H9 (cell line): Measurements from ENCODE around the gene UBE2N. TPM values are rescaled to one million over a fixed set of nuclear protein-coding genes. Genes with fewer than 3 reads are reported as not detected.
A peak's percentile ranks its signal among the peaks of the same experiment; 100 is the strongest.
"Not testable (repeated sequence)": the region's sequence is repeated elsewhere in the genome, so short reads cannot be mapped to it uniquely, and the experiment has no call there.

ENCODE experiments used
- DNase-seq: peaks from one replicate; pipeline ENCODE4 v3.0.0-alpha.2; 2017
- H2AFZ ChIP-seq: one replicate; pipeline ENCODE4 v1.6.1; 2013; ENCODE audit warnings: mild to moderate bottlenecking, low read length, control low read depth, moderate library complexity
- H2AK5ac ChIP-seq: 2 replicates; pipeline ENCODE4 v1.6.1; 2013; ENCODE audit warnings: low read length, control low read depth, mixed read lengths; ENCODE audit not compliant: insufficient read length
- H2BK120ac ChIP-seq: one replicate; pipeline ENCODE4 v1.6.1; 2013; ENCODE audit warnings: low read depth, mild to moderate bottlenecking, low read length, control low read depth, inconsistent platforms; ENCODE audit not compliant: poor library complexity, severe bottlenecking
- H2BK12ac ChIP-seq: 2 replicates; pipeline ENCODE4 v1.6.1; 2013; ENCODE audit warnings: low read length, control low read depth, mixed read lengths, low read depth; ENCODE audit not compliant: insufficient read length
- H2BK15ac ChIP-seq: 2 replicates; pipeline ENCODE4 v1.6.1; 2013; ENCODE audit warnings: low read depth, low read length, control low read depth
- H2BK20ac ChIP-seq: one replicate; pipeline ENCODE4 v1.6.1; 2013; ENCODE audit warnings: low read depth, mild to moderate bottlenecking, low read length, control low read depth, inconsistent platforms; ENCODE audit not compliant: poor library complexity, severe bottlenecking
- H2BK5ac ChIP-seq: 2 replicates; pipeline ENCODE4 v1.6.1; 2013; ENCODE audit warnings: low read length, control low read depth, mixed read lengths; ENCODE audit not compliant: insufficient read length
- H3K14ac ChIP-seq: 2 replicates; pipeline ENCODE4 v1.6.1; 2013; ENCODE audit warnings: low read length, control low read depth; ENCODE audit not compliant: insufficient read depth
- H3K18ac ChIP-seq: 2 replicates; pipeline ENCODE4 v1.6.1; 2013; ENCODE audit warnings: low read depth, mild to moderate bottlenecking, mixed read lengths, low read length, control low read depth; ENCODE audit not compliant: insufficient read length
- H3K23ac ChIP-seq: 2 replicates; pipeline ENCODE4 v1.6.1; 2013; ENCODE audit warnings: low read length, control low read depth, mixed read lengths, low read depth; ENCODE audit not compliant: insufficient read length
- H3K23me2 ChIP-seq: 2 replicates; pipeline ENCODE4 v1.6.1; 2013; ENCODE audit warnings: low read depth, mild to moderate bottlenecking, mixed read lengths, low read length, control low read depth; ENCODE audit not compliant: insufficient read length, poor library complexity, severe bottlenecking
- H3K27ac ChIP-seq: 2 replicates; pipeline ENCODE4 v1.5.1; 2013; ENCODE audit warnings: low read length, control low read depth, mixed read lengths, low read depth; ENCODE audit not compliant: insufficient read length
- H3K27me3 ChIP-seq: 2 replicates; pipeline ENCODE4 v1.6.1; 2013; ENCODE audit warnings: low read length, control low read depth, inconsistent platforms; ENCODE audit not compliant: insufficient read depth
- H3K4ac ChIP-seq: 2 replicates; pipeline ENCODE4 v1.6.1; 2013; ENCODE audit warnings: low read depth, mild to moderate bottlenecking, control low read depth, inconsistent platforms, low read length, moderate library complexity
- H3K4me1 ChIP-seq: 2 replicates; pipeline ENCODE4 v1.6.1; 2013; ENCODE audit warnings: low read length, control low read depth, inconsistent platforms; ENCODE audit not compliant: insufficient read depth
- H3K4me2 ChIP-seq: 2 replicates; pipeline ENCODE4 v1.6.1; 2013; ENCODE audit warnings: low read length, control low read depth, mixed read lengths; ENCODE audit not compliant: insufficient read length, insufficient read depth
- H3K56ac ChIP-seq: 2 replicates; pipeline ENCODE4 v1.6.1; 2013; ENCODE audit warnings: low read depth, mild to moderate bottlenecking, mixed read lengths, low read length, control low read depth; ENCODE audit not compliant: insufficient read length
- H3K79me1 ChIP-seq: 2 replicates; pipeline ENCODE4 v1.6.1; 2013; ENCODE audit warnings: low read depth, mild to moderate bottlenecking, moderate library complexity, low read length, control low read depth, inconsistent platforms; ENCODE audit not compliant: insufficient read depth, poor library complexity, severe bottlenecking
- H3K79me2 ChIP-seq: 2 replicates; pipeline ENCODE4 v1.6.1; 2013; ENCODE audit warnings: low read length, control low read depth, inconsistent platforms; ENCODE audit not compliant: insufficient read depth
- H3K9ac ChIP-seq: 2 replicates; pipeline ENCODE4 v1.6.1; 2013; ENCODE audit warnings: low read length, control low read depth, mixed read lengths; ENCODE audit not compliant: insufficient read length; ENCODE audit errors: extremely low read depth
- H3K9me3 ChIP-seq: one replicate; pipeline ENCODE4 v1.6.1; 2013; ENCODE audit warnings: low read depth, low read length, inconsistent platforms; ENCODE audit not compliant: control insufficient read depth
- H3T11ph ChIP-seq: one replicate; pipeline ENCODE4 v1.6.1; 2013; ENCODE audit warnings: mild to moderate bottlenecking, low read length, control low read depth, inconsistent platforms
- H4K20me1 ChIP-seq: one replicate; pipeline ENCODE4 v1.6.1; 2013; ENCODE audit not compliant: control insufficient read depth, insufficient read length, insufficient read depth
- H4K5ac ChIP-seq: 2 replicates; pipeline ENCODE4 v1.6.1; 2013; ENCODE audit warnings: low read depth, mild to moderate bottlenecking, mixed read lengths, low read length, control low read depth; ENCODE audit not compliant: insufficient read length
- H4K8ac ChIP-seq: replicated peaks from 2 replicates; pipeline ENCODE4 v1.6.1; 2013; ENCODE audit warnings: low read length, control low read depth, mixed read lengths, low read depth; ENCODE audit not compliant: insufficient read length
- H4K91ac ChIP-seq: 2 replicates; pipeline ENCODE4 v1.6.1; 2013; ENCODE audit warnings: low read depth, mild to moderate bottlenecking, moderate library complexity, mixed read lengths, low read length, control low read depth; ENCODE audit not compliant: insufficient read length
- H3K27ac Mint-ChIP-seq, 3 experiments: 2 replicates in 2 of 3; 3 replicates in 1 of 3; pipeline ENCODE4 v1.8.0; 2020 to 2021; ENCODE audit warnings: mixed read lengths in 3 of 3, mild to moderate bottlenecking in 1 of 3, moderate library complexity in 1 of 3
- H3K27me3 Mint-ChIP-seq: 2 replicates; pipeline ENCODE4 v1.8.0; 2021; ENCODE audit warnings: low read depth, mild to moderate bottlenecking, moderate library complexity, mixed read lengths
- H3K36me3 Mint-ChIP-seq, 3 experiments: 2 replicates in 2 of 3; 3 replicates in 1 of 3; pipeline ENCODE4 v1.8.0; 2020 to 2021; ENCODE audit warnings: low read depth in 3 of 3, mixed read lengths in 3 of 3; ENCODE audit not compliant: insufficient read depth in 1 of 3
- H3K4me1 Mint-ChIP-seq, 2 experiments: 2 replicates each; pipeline ENCODE4 v1.8.0; 2020; ENCODE audit warnings: mixed read lengths in 2 of 2
- H3K4me3 Mint-ChIP-seq, 2 experiments: 2 replicates in 1 of 2; 3 replicates in 1 of 2; pipeline ENCODE4 v1.8.0; 2020 to 2021; ENCODE audit warnings: mild to moderate bottlenecking in 2 of 2, mixed read lengths in 2 of 2, moderate library complexity in 1 of 2
- H3K9me3 Mint-ChIP-seq, 2 experiments: 2 replicates in 1 of 2; 3 replicates in 1 of 2; pipeline ENCODE4 v1.8.0; 2020; ENCODE audit warnings: mild to moderate bottlenecking in 2 of 2, mixed read lengths in 2 of 2, moderate library complexity in 1 of 2
- CTCF ChIP-seq: fragments of 200-600 bp; sonication (generic); conservative IDR thresholded peaks from 3 replicates; pipeline ENCODE4 v1.8.0; 2021; ENCODE audit warnings: antibody characterized with exemption, mild to moderate bottlenecking
- WGBS: extraction: QIAGEN DNeasy Blood & Tissue Kit; methylation state at CpG from one replicate; pipeline ENCODE4 v1.1.7; 2013; ENCODE audit warnings: missing lambda C conversion rate, low lambda C conversion rate, mixed read lengths; ENCODE audit not compliant: insufficient read length; ENCODE audit errors: extremely low coverage; 5-methylcytosine and 5-hydroxymethylcytosine counted together
- total RNA-seq: library from RNA; stranded (reverse); gene quantifications from 2 replicates; pipeline ENCODE4 v1.2.1, GENCODE V29; 2021

Gene UBE2N
- total RNA-seq, 1 experiment from 2014 or later = 192 TPM

GRCh38 chr12:93402333-93403311 is 39.1 kb downstream of the UBE2N start:
- no peaks in the 10 kb centered on the region for H3K4me1 ChIP-seq
- H3K27me3 ChIP-seq = no peaks in the 10 kb centered on the region
- H3K4ac ChIP-seq = no peak overlapping the region
- H2AK5ac ChIP-seq = no peak overlapping the region
- H3K18ac ChIP-seq = no peak overlapping the region
- no peak overlapping the region for H3K23ac ChIP-seq
- H4K8ac ChIP-seq = no peak overlapping the region
- H2BK120ac ChIP-seq = no peak overlapping the region
- no peak overlapping the region for H3K56ac ChIP-seq
- H3K9ac ChIP-seq = no peak overlapping the region
- H4K5ac ChIP-seq = no peak overlapping the region
- WGBS = no CpG with 5 or more reads among the region's 11 CpGs
- no peaks in the 10 kb centered on the region for H3K9me3 Mint-ChIP-seq
- no peaks in the 10 kb centered on the region for H3K79me2 ChIP-seq
- no peaks in the 10 kb centered on the region for H3K27me3 Mint-ChIP-seq
- H2BK5ac ChIP-seq = no peak overlapping the region
- H3T11ph ChIP-seq = no peak overlapping the region
- no peak overlapping the region for H3K4me2 ChIP-seq
- no peak for TF ChIP-seq CTCF
- H3K9me3 ChIP-seq = no peaks in the 10 kb centered on the region
- H3K27ac Mint-ChIP-seq = peak overlapping the region in 1 of 3 experiments; percentile 54; a peak in 1 of 7 replicates
- DNase-seq = no peak
- peaks cover 10 to 23% (median 18%) of the 10 kb centered on the region in 3 experiments; a peak in 6 of 7 replicates for H3K36me3 Mint-ChIP-seq
- H3K4me3 Mint-ChIP-seq = no peak overlapping the region; a peak in 1 of 5 replicates
- no peaks in the 10 kb centered on the region for H3K23me2 ChIP-seq
- H3K14ac ChIP-seq = no peak overlapping the region
- no peak overlapping the region for H2BK20ac ChIP-seq
- H4K91ac ChIP-seq = no peak overlapping the region
- H2AFZ ChIP-seq = no peak overlapping the region
- no peak overlapping the region for H2BK12ac ChIP-seq
- H2BK15ac ChIP-seq = no peak overlapping the region
- peaks cover 7% of the 10 kb centered on the region in 2 experiments; a peak in 3 of 4 replicates for H3K4me1 Mint-ChIP-seq
- no peak overlapping the region for H3K27ac ChIP-seq
- no peaks in the 10 kb centered on the region for H3K79me1 ChIP-seq
- no peaks in the 10 kb centered on the region for H4K20me1 ChIP-seq

- H3K79me2 ChIP-seq = not testable (repeated sequence)
- H3K36me3 Mint-ChIP-seq = peaks cover 18 to 31% (median 29%) of the 10 kb centered on the region in 3 experiments; a peak in 6 of 7 replicates
Measured at GRCh38 chr12:93399183-93399863, 42.4 kb downstream of the UBE2N start.

More at GRCh38 chr12:93399183-93399863, 42.4 kb downstream of the UBE2N start:
- H3K23ac ChIP-seq, H3K23me2 ChIP-seq, H2BK12ac ChIP-seq, H3K4me1 ChIP-seq, H4K91ac ChIP-seq, H3K9me3 Mint-ChIP-seq, H2BK20ac ChIP-seq, H4K8ac ChIP-seq, DNase-seq, H3K4me3 Mint-ChIP-seq, H3K4ac ChIP-seq, H3K4me2 ChIP-seq, H3K27ac ChIP-seq, H3K27me3 Mint-ChIP-seq, H3K79me1 ChIP-seq, H4K5ac ChIP-seq, H3K4me1 Mint-ChIP-seq, H4K20me1 ChIP-seq, H3K9me3 ChIP-seq, H3K27ac Mint-ChIP-seq, H2BK15ac ChIP-seq, H2BK5ac ChIP-seq, H3K27me3 ChIP-seq, H3K56ac ChIP-seq, H2AFZ ChIP-seq, H3T11ph ChIP-seq, H2AK5ac ChIP-seq, H3K9ac ChIP-seq, H2BK120ac ChIP-seq, H3K18ac ChIP-seq, H3K14ac ChIP-seq: not testable (repeated sequence)
- no CpG with 5 or more reads among the region's 5 CpGs for WGBS
